Measurements from ENCODE around the gene SF3A2. TPM values are rescaled to one million over a fixed set of nuclear protein-coding genes. Genes with fewer than 3 reads are reported as not detected.

Gene SF3A2
- total RNA-seq, 1 donor = 27.9 TPM

- H3K9me3 ChIP-seq (ENCODE audit: low read depth, low read length) = no peaks in the 10 kb centered on the region
- no peak overlapping the region for H3K27ac ChIP-seq (ENCODE audit: low read depth, low read length)
- peak; percentile 94 for DNase-seq (ENCODE audit: insufficient read length, low spot score, missing footprints)
- no peak overlapping the region for H2AFZ ChIP-seq (ENCODE audit: low read length)
- no peaks in the 10 kb centered on the region for H3K36me3 ChIP-seq (ENCODE audit: insufficient read depth, low read length)
- no peak overlapping the region for H3K4me2 ChIP-seq (ENCODE audit: insufficient read depth, low read length)
- no peak overlapping the region for H3K4me3 ChIP-seq (ENCODE audit: insufficient read depth, low read length)
- H3K27me3 ChIP-seq (ENCODE audit: insufficient read depth, low read length) = peaks cover under 1% of the 10 kb centered on the region
- TF ChIP-seq CTCF (IDR thresholded peaks at IDR 0.05; ENCODE audit: extremely low read depth, low read depth, low read length) = no peak
- H4K20me1 ChIP-seq (ENCODE audit: insufficient read depth, low read length) = no peaks in the 10 kb centered on the region
- peaks cover 5% of the 10 kb centered on the region for H3K4me1 ChIP-seq (ENCODE audit: insufficient read depth, low read length)
- no peaks in the 10 kb centered on the region for H3K79me2 ChIP-seq (ENCODE audit: insufficient read depth, low read length)
Measured at GRCh38 chr19:2259336-2259735, 22.7 kb downstream of the SF3A2 start.

- no peak overlapping the region for H3K4me3 ChIP-seq (ENCODE audit: insufficient read depth, low read length)
- H3K9me3 ChIP-seq (ENCODE audit: low read depth, low read length) = no peaks in the 10 kb centered on the region
- no peak overlapping the region for H2AFZ ChIP-seq (ENCODE audit: low read length)
- no peaks in the 10 kb centered on the region for H4K20me1 ChIP-seq (ENCODE audit: insufficient read depth, low read length)
- H3K27ac ChIP-seq (ENCODE audit: low read depth, low read length) = no peak overlapping the region
- H3K4me2 ChIP-seq (ENCODE audit: insufficient read depth, low read length) = no peak overlapping the region
- H3K4me1 ChIP-seq (ENCODE audit: insufficient read depth, low read length) = peaks cover 5% of the 10 kb centered on the region
- TF ChIP-seq CTCF (IDR thresholded peaks at IDR 0.05; ENCODE audit: extremely low read depth, low read depth, low read length) = no peak
- H3K79me2 ChIP-seq (ENCODE audit: insufficient read depth, low read length) = no peaks in the 10 kb centered on the region
- DNase-seq (ENCODE audit: insufficient read length, low spot score, missing footprints) = peak; percentile 91
- H3K36me3 ChIP-seq (ENCODE audit: insufficient read depth, low read length) = no peaks in the 10 kb centered on the region
- no peaks in the 10 kb centered on the region for H3K27me3 ChIP-seq (ENCODE audit: insufficient read depth, low read length)
Measured at GRCh38 chr19:2260341-2260805, 23.7 kb downstream of the SF3A2 start.

GRCh38 chr19:2261438-2262172 lies 25.0 kb downstream of the SF3A2 start:
- no peak overlapping the region for H3K27ac ChIP-seq (ENCODE audit: low read depth, low read length)
- no peak overlapping the region for H3K4me2 ChIP-seq (ENCODE audit: insufficient read depth, low read length)
- peak; percentile 67 for DNase-seq (ENCODE audit: insufficient read length, low spot score, missing footprints)
- H3K4me3 ChIP-seq (ENCODE audit: insufficient read depth, low read length) = no peak overlapping the region
- H3K36me3 ChIP-seq (ENCODE audit: insufficient read depth, low read length) = no peaks in the 10 kb centered on the region
- peak; percentile 67 for TF ChIP-seq CTCF (IDR thresholded peaks at IDR 0.05; ENCODE audit: extremely low read depth, low read depth, low read length)
- no peak overlapping the region for H2AFZ ChIP-seq (ENCODE audit: low read length)
- H3K4me1 ChIP-seq (ENCODE audit: insufficient read depth, low read length) = peaks cover 8% of the 10 kb centered on the region
- H3K27me3 ChIP-seq (ENCODE audit: insufficient read depth, low read length) = no peaks in the 10 kb centered on the region
- H3K79me2 ChIP-seq (ENCODE audit: insufficient read depth, low read length) = no peaks in the 10 kb centered on the region
- no peaks in the 10 kb centered on the region for H4K20me1 ChIP-seq (ENCODE audit: insufficient read depth, low read length)
- no peaks in the 10 kb centered on the region for H3K9me3 ChIP-seq (ENCODE audit: low read depth, low read length)

- Histone ChIP-seq H3K9me3 (ENCODE audit: low read depth, low read length) (no peaks in the 10 kb centered on the region), H3K36me3 (ENCODE audit: insufficient read depth, low read length) (peaks cover 2% of the 10 kb centered on the region), H3K4me1 (ENCODE audit: insufficient read depth, low read length) (peaks cover 14% of the 10 kb centered on the region), H3K4me3 (ENCODE audit: insufficient read depth, low read length) (no peak overlapping the region), H4K20me1 (ENCODE audit: insufficient read depth, low read length) (peaks cover 12% of the 10 kb centered on the region), H3K4me2 (ENCODE audit: insufficient read depth, low read length) (peak overlapping the region; percentile 25), H3K79me2 (ENCODE audit: insufficient read depth, low read length) (peaks cover 24% of the 10 kb centered on the region), H3K27me3 (ENCODE audit: insufficient read depth, low read length) (no peaks in the 10 kb centered on the region), H3K27ac (ENCODE audit: low read depth, low read length) (no peak overlapping the region), H2AFZ (ENCODE audit: low read length) (peak overlapping the region; percentile 80)
- peak; percentile 97 for DNase-seq (ENCODE audit: insufficient read length, low spot score, missing footprints)
- TF ChIP-seq CTCF (IDR thresholded peaks at IDR 0.05; ENCODE audit: extremely low read depth, low read depth, low read length) = no peak
Measured at GRCh38 chr19:2266183-2266993, 29.8 kb downstream of the SF3A2 start.

Data from osteoblast (primary cell).